Liver (tissue), 3 donors: ENCODE data around the gene UBE2E2.

Source experiments
- FOXA1 ChIP-seq: IDR thresholded peaks from 2 replicates; pipeline ENCODE4 v1.6.1; 2016; ENCODE audit warnings: antibody characterized with exemption
- HNF4G ChIP-seq: IDR thresholded peaks from 2 replicates; pipeline ENCODE4 v1.6.1; 2016; ENCODE audit warnings: antibody characterized with exemption
- JUND ChIP-seq, 2 donors: IDR thresholded peaks; 2 replicates each; pipeline ENCODE4 v1.6.1; 2016; ENCODE audit warnings: antibody characterized with exemption in 2 of 2
- RXRA ChIP-seq, 2 donors: IDR thresholded peaks; 2 replicates each; pipeline ENCODE4 v1.6.1; 2017 to 2018; ENCODE audit warnings: antibody characterized with exemption in 2 of 2, mild to moderate bottlenecking in 1 of 2
- SP1 ChIP-seq: IDR thresholded peaks from 2 replicates; pipeline ENCODE4 v1.6.1; 2018; ENCODE audit warnings: antibody characterized with exemption, mild to moderate bottlenecking
- TAF1 ChIP-seq: conservative IDR thresholded peaks from 2 replicates; pipeline ENCODE4 v1.6.1; 2016; ENCODE audit warnings: antibody characterized with exemption, mild to moderate bottlenecking
- YY1 ChIP-seq: IDR thresholded peaks from 2 replicates; pipeline ENCODE4 v1.6.1; 2016; ENCODE audit warnings: antibody characterized with exemption, mild to moderate bottlenecking
- TF ChIP-seq, protein P1 (sequence below): fragments of 150-350 bp; IDR thresholded peaks from 2 replicates; pipeline ENCODE4 v1.5.1; 2017; ENCODE audit warnings: improper control_type of control experiment, low read depth, low read length; ENCODE audit not compliant: missing input control
- TF ChIP-seq, protein P2 (sequence below): IDR thresholded peaks from 2 replicates; pipeline ENCODE4 v1.6.1; 2016; ENCODE audit warnings: antibody characterized with exemption, mild to moderate bottlenecking
- TF ChIP-seq, protein P3 (sequence below): IDR thresholded peaks from 2 replicates; pipeline ENCODE4 v1.6.1; 2016; ENCODE audit warnings: antibody characterized with exemption
- donor health status: healthy.
- donor health status: healthy.

DNA sequence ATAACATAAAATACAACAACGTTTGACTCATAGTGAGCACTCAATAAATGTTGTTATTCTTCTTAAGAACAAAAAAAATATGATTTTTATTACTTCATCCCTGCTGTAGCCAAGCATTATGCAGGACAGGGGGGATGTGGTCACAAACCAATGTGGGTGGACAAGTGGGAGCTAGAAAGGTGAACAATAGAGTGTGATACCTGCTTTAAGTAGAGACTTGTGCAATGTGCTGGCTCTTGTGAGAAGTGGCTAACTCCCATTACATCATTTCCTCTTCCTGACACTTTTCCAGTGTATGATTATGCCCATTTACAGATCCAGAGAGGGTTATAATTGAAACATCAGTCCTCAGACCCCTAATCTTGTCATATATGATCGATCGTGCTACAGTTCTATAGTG, 193.6 kb downstream of the UBE2E2 start:
- TF ChIP-seq, protein P1, sequence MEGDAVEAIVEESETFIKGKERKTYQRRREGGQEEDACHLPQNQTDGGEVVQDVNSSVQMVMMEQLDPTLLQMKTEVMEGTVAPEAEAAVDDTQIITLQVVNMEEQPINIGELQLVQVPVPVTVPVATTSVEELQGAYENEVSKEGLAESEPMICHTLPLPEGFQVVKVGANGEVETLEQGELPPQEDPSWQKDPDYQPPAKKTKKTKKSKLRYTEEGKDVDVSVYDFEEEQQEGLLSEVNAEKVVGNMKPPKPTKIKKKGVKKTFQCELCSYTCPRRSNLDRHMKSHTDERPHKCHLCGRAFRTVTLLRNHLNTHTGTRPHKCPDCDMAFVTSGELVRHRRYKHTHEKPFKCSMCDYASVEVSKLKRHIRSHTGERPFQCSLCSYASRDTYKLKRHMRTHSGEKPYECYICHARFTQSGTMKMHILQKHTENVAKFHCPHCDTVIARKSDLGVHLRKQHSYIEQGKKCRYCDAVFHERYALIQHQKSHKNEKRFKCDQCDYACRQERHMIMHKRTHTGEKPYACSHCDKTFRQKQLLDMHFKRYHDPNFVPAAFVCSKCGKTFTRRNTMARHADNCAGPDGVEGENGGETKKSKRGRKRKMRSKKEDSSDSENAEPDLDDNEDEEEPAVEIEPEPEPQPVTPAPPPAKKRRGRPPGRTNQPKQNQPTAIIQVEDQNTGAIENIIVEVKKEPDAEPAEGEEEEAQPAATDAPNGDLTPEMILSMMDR = no peak
- TF ChIP-seq YY1 = no peak
- no peak for TF ChIP-seq TAF1
- TF ChIP-seq JUND (IDR thresholded peaks at IDR 0.05) = no peak
- TF ChIP-seq, protein P2, sequence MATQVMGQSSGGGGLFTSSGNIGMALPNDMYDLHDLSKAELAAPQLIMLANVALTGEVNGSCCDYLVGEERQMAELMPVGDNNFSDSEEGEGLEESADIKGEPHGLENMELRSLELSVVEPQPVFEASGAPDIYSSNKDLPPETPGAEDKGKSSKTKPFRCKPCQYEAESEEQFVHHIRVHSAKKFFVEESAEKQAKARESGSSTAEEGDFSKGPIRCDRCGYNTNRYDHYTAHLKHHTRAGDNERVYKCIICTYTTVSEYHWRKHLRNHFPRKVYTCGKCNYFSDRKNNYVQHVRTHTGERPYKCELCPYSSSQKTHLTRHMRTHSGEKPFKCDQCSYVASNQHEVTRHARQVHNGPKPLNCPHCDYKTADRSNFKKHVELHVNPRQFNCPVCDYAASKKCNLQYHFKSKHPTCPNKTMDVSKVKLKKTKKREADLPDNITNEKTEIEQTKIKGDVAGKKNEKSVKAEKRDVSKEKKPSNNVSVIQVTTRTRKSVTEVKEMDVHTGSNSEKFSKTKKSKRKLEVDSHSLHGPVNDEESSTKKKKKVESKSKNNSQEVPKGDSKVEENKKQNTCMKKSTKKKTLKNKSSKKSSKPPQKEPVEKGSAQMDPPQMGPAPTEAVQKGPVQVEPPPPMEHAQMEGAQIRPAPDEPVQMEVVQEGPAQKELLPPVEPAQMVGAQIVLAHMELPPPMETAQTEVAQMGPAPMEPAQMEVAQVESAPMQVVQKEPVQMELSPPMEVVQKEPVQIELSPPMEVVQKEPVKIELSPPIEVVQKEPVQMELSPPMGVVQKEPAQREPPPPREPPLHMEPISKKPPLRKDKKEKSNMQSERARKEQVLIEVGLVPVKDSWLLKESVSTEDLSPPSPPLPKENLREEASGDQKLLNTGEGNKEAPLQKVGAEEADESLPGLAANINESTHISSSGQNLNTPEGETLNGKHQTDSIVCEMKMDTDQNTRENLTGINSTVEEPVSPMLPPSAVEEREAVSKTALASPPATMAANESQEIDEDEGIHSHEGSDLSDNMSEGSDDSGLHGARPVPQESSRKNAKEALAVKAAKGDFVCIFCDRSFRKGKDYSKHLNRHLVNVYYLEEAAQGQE = no peak
- TF ChIP-seq FOXA1 = no peak
- no peak for TF ChIP-seq RXRA (IDR thresholded peaks at IDR 0.05)
- TF ChIP-seq SP1 = no peak
- no peak for TF ChIP-seq HNF4G
- TF ChIP-seq, protein P3, sequence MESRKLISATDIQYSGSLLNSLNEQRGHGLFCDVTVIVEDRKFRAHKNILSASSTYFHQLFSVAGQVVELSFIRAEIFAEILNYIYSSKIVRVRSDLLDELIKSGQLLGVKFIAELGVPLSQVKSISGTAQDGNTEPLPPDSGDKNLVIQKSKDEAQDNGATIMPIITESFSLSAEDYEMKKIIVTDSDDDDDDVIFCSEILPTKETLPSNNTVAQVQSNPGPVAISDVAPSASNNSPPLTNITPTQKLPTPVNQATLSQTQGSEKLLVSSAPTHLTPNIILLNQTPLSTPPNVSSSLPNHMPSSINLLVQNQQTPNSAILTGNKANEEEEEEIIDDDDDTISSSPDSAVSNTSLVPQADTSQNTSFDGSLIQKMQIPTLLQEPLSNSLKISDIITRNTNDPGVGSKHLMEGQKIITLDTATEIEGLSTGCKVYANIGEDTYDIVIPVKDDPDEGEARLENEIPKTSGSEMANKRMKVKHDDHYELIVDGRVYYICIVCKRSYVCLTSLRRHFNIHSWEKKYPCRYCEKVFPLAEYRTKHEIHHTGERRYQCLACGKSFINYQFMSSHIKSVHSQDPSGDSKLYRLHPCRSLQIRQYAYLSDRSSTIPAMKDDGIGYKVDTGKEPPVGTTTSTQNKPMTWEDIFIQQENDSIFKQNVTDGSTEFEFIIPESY = no peak
